ENCODE results near the gene CHST13. TPM values are rescaled to one million over a fixed set of nuclear protein-coding genes. Genes with fewer than 3 reads are reported as not detected.

Gene CHST13
- total and polyA plus RNA-seq, 4 donors: 0.33 to 0.55 TPM; not detected in 2

DNA sequence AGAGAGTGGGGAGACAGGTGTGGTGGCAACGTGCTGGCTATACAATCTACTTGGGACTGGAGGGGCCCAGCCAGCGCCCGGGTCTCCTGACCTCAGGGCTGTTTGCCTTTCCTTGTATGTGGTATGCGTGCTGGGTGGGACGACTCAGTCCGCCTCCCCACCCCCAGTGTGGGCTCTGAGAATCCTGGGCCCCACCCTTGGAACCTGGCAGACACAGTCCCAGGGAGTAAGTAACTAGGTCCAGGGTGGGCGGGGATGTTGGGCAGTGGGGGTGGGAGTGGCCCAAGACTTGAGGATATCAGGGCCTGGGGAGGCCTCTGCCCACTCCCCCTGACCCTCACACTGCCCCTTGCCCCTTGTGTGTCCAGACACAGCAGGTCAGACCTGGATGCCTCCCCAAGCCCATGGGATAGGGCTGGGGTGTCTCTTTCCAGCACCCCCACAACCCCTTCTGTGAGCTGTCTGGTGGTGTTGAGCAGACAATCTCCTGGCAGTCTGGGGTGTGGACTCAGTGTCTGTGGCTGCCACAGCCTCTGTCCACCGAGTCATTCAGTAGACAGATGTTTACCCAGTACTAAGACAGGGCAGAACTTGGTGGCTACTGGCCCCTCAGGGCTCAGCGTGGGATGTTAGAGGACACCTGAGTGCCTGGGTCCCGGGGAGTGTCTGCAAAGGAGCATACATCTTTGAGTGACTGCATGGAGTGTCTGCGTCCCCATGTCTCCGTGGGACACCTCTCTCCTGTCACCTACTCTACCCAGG is 1.3 kb downstream of the CHST13 start:
- ATAC-seq (ENCODE audit: low FRiP score): no peak
- H3K9me3 ChIP-seq (ENCODE audit: control insufficient read depth, low read length): no peaks in the 10 kb centered on the region
- no peak overlapping the region for H3K27ac ChIP-seq (ENCODE audit: low read depth in 1 of 2, low read length in 2 of 2)
- 85 to 89% methylated on average over 12 of the region's 12 CpGs for WGBS, 2 donors
- peak; percentile 44 to 68 for DNase-seq
- no peaks in the 10 kb centered on the region for H3K36me3 ChIP-seq (ENCODE audit: control insufficient read depth in 1 of 2, insufficient read depth in 2 of 2, low read length in 1 of 2)
- no peaks in the 10 kb centered on the region for H3K4me1 ChIP-seq (ENCODE audit: control insufficient read depth in 1 of 2, insufficient read depth in 2 of 2, low read length in 2 of 2)
- H3K4me3 ChIP-seq (ENCODE audit: low read length in 2 of 2): no peak overlapping the region
- intact Hi-C loops (cut with DNase I): loop anchor here in 1 of 2 donors (10.0 kb wide), 1 partner anchor 1020 kb away; no protein-coding TSS in a partner anchor
- H3K27me3 ChIP-seq (ENCODE audit: control insufficient read depth in 1 of 2, insufficient read depth in 2 of 2, low read length in 1 of 2): no peaks in the 10 kb centered on the region

DNA sequence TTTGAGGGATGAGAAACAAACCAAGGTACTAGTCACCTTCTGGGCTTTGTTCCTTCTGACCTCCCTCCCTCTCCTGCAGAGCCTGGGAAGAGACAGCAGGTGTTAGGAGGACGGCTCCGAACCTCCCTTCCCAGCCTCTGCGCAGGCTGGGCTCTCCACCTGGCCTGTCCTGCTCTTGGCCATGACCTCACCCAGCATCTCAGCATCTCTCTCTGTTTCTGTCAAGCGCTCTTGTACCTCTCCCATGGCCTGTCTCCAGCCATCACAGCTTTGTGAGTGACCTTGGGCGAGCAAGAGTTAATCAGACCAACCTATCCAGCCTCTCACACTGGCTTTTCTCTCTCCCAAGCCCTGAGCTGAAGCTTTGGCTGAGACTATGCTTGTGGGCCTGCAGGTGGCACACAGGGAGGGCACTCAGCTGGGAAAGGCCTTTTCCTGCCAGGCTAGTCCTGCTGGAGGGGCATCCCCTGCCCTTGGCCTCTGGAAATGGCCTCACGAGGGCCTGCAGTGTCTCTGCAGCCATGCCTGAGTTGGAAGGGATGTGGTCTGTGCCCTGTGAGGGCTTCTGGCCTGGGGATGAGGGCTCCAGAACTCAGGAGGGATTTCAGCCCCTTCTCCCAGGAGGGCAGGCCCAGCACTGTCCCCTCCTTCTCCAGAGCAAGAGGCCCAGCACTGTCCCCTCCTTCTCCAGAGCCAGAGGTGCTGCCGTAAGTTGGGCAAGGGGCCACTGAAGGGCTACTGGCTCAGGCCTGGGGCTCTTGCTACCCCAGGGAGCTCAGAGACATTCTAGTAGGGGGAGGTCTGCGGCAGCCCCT is 2.1 kb downstream of the CHST13 start:
- no peaks in the 10 kb centered on the region for H3K9me3 ChIP-seq (ENCODE audit: control insufficient read depth, low read length)
- H3K36me3 ChIP-seq (ENCODE audit: control insufficient read depth in 1 of 2, insufficient read depth in 2 of 2, low read length in 1 of 2): no peaks in the 10 kb centered on the region
- intact Hi-C loops (cut with DNase I): loop anchor here in 1 of 2 donors (10.0 kb wide), 1 partner anchor 1019 kb away; no protein-coding TSS in a partner anchor
- H3K4me3 ChIP-seq (ENCODE audit: low read length in 2 of 2): no peak overlapping the region
- DNase-seq (peak; percentile 38 to 46), ATAC-seq (ENCODE audit: low FRiP score) (no peak)
- 91% methylated on average over 6 to 8 of the region's 8 CpGs for WGBS, 2 donors
- no peaks in the 10 kb centered on the region for H3K27me3 ChIP-seq (ENCODE audit: control insufficient read depth in 1 of 2, insufficient read depth in 2 of 2, low read length in 1 of 2)
- no peaks in the 10 kb centered on the region for H3K4me1 ChIP-seq (ENCODE audit: control insufficient read depth in 1 of 2, insufficient read depth in 2 of 2, low read length in 2 of 2)
- H3K27ac ChIP-seq (ENCODE audit: low read depth in 1 of 2, low read length in 2 of 2): no peak overlapping the region

DNA sequence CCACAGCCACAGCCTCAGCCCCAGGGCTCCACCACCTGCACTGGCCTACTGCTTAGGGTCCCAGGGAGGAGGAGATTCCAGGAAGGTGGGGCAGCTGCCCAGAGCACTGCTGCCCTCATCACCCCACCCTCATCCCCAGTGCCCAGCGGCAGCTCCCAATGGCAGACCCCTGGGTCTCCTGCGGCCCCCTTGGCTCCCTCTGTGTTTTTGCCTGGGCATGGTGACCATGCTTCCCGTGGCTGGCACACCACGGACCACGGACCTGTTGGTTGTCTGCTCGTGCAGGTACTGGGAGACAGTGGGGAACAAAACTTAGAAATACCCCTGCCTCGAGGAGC is 2.7 kb downstream of the CHST13 start:
- peak; percentile 17 to 57 for DNase-seq
- intact Hi-C loops (cut with DNase I): loop anchor here in 1 of 2 donors (10.0 kb wide), 1 partner anchor 1018 kb away; no protein-coding TSS in a partner anchor
- Histone ChIP-seq H3K27me3 (ENCODE audit: control insufficient read depth in 1 of 2, insufficient read depth in 2 of 2, low read length in 1 of 2) (no peaks in the 10 kb centered on the region), H3K27ac (ENCODE audit: low read depth in 1 of 2, low read length in 2 of 2) (no peak overlapping the region), H3K4me3 (ENCODE audit: low read length in 2 of 2) (no peak overlapping the region), H3K9me3 (ENCODE audit: control insufficient read depth, low read length) (no peaks in the 10 kb centered on the region), H3K4me1 (ENCODE audit: control insufficient read depth in 1 of 2, insufficient read depth in 2 of 2, low read length in 2 of 2) (no peaks in the 10 kb centered on the region), H3K36me3 (ENCODE audit: control insufficient read depth in 1 of 2, insufficient read depth in 2 of 2, low read length in 1 of 2) (no peaks in the 10 kb centered on the region)
- 94 to 97% methylated on average over 7 of the region's 7 CpGs for WGBS, 2 donors
- ATAC-seq (ENCODE audit: low FRiP score): no peak

DNA sequence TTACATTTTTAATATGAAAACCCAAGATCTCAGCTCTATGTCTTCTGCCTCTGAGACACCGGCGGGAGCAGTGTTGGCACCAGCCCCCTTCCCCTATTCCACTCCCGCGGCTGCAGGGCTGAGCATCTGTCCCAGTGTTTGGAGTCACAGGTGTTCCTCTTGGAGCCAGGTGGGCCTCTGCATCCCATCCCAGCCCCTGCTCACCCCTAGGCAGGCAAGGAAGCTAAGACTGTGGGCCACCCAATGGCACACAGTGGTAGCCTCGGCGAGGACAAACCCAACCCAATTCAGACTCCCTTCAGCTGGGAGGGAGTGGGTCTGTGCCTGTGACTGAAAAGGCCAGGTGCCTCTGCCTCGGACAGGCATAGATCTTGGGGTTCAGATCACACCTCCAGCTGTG is 3.1 kb downstream of the CHST13 start:
- intact Hi-C loops (cut with DNase I): loop anchor here in 1 of 2 donors (10.0 kb wide), 1 partner anchor 1018 kb away; no protein-coding TSS in a partner anchor
- DNase-seq (peak in 1 of 2 donors; percentile 29), ATAC-seq (ENCODE audit: low FRiP score) (no peak)
- Histone ChIP-seq H3K36me3 (ENCODE audit: control insufficient read depth in 1 of 2, insufficient read depth in 2 of 2, low read length in 1 of 2) (no peaks in the 10 kb centered on the region), H3K9me3 (ENCODE audit: control insufficient read depth, low read length) (no peaks in the 10 kb centered on the region), H3K4me3 (ENCODE audit: low read length in 2 of 2) (no peak overlapping the region), H3K27ac (ENCODE audit: low read depth in 1 of 2, low read length in 2 of 2) (no peak overlapping the region), H3K4me1 (ENCODE audit: control insufficient read depth in 1 of 2, insufficient read depth in 2 of 2, low read length in 2 of 2) (no peaks in the 10 kb centered on the region), H3K27me3 (ENCODE audit: control insufficient read depth in 1 of 2, insufficient read depth in 2 of 2, low read length in 1 of 2) (no peaks in the 10 kb centered on the region)
- 88 to 99% methylated on average over 7 of the region's 7 CpGs for WGBS, 2 donors

DNA sequence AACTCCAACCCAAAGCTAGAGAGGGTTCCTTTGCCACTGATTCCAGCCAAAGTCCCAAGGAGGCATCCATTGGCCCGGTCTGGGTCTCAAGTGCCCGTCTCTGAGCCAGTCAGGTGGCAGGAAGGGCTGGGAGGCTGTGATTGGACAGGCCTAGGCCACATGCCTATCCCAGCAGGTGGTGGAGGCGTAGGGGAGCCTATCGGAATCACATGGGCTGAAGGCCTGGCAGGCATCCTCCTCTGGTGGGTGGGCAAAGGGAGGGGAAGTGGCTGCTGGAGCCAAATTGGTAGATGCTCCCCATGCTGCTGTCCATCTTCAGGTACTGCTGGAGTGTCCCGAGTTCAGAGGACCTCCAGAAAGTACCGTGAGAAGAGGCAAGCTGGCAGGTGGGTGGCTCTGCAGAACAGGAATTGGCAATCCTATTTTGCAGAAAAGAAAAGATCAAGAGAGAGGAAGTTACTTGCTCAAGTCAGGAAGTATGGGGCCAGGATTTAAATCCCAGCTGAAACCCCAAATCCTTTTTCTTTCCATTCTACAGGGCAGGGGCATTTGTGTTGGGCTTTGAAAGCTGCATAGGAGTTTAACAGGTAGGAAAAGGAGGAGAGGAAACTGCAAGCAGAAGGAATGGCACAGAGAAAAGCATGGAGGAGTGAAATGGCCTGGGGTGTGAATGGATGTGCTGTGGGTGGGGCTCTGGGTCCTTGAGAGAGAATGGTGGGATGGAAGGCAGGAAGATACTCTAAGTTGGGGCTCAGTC is 3.7 kb downstream of the CHST13 start:
- no peak for ATAC-seq (ENCODE audit: low FRiP score)
- Histone ChIP-seq H3K27me3 (ENCODE audit: control insufficient read depth in 1 of 2, insufficient read depth in 2 of 2, low read length in 1 of 2) (no peaks in the 10 kb centered on the region), H3K36me3 (ENCODE audit: control insufficient read depth in 1 of 2, insufficient read depth in 2 of 2, low read length in 1 of 2) (no peaks in the 10 kb centered on the region), H3K4me3 (ENCODE audit: low read length in 2 of 2) (no peak overlapping the region), H3K27ac (ENCODE audit: low read depth in 1 of 2, low read length in 2 of 2) (no peak overlapping the region), H3K4me1 (ENCODE audit: control insufficient read depth in 1 of 2, insufficient read depth in 2 of 2, low read length in 2 of 2) (no peaks in the 10 kb centered on the region), H3K9me3 (ENCODE audit: control insufficient read depth, low read length) (no peaks in the 10 kb centered on the region)
- DNase-seq: peak; percentile 44 to 61
- intact Hi-C loops (cut with DNase I): loop anchor here in 1 of 2 donors (10.0 kb wide), 1 partner anchor 1017 kb away; no protein-coding TSS in a partner anchor
- 87 to 93% methylated on average over 6 of the region's 6 CpGs for WGBS, 2 donors

DNA sequence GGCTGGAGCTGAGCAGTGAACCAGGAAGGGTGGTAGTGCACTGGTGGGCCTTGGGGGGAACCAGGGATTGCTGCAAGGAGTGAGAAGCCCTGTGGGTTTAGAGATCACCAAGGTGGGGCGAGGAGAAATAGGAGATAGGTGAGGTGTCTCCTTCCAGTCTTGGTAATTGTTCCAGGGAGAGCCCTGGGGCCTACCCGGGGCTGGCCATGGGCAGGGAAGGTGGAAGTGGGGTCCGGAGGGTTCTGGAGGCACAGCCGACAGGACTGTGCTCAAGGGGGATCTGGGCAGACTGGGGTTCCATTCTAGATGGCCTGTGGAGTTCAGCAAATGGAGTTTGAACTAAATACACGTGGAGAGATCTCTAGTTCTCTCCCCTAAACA is 4.5 kb downstream of the CHST13 start:
- no peak for ATAC-seq (ENCODE audit: low FRiP score)
- no peaks in the 10 kb centered on the region for H3K4me1 ChIP-seq (ENCODE audit: control insufficient read depth in 1 of 2, insufficient read depth in 2 of 2, low read length in 2 of 2)
- WGBS, 2 donors: 87 to 93% methylated on average over 5 of the region's 5 CpGs
- intact Hi-C loops (cut with DNase I): loop anchor here in 1 of 2 donors (10.0 kb wide), 1 partner anchor 1016 kb away; no protein-coding TSS in a partner anchor
- no peaks in the 10 kb centered on the region for H3K27me3 ChIP-seq (ENCODE audit: control insufficient read depth in 1 of 2, insufficient read depth in 2 of 2, low read length in 1 of 2)
- no peaks in the 10 kb centered on the region for H3K9me3 ChIP-seq (ENCODE audit: control insufficient read depth, low read length)
- H3K4me3 ChIP-seq (ENCODE audit: low read length in 2 of 2): no peak overlapping the region
- DNase-seq: peak; percentile 38 to 40
- no peaks in the 10 kb centered on the region for H3K36me3 ChIP-seq (ENCODE audit: control insufficient read depth in 1 of 2, insufficient read depth in 2 of 2, low read length in 1 of 2)
- H3K27ac ChIP-seq (ENCODE audit: low read depth in 1 of 2, low read length in 2 of 2): no peak overlapping the region

DNA sequence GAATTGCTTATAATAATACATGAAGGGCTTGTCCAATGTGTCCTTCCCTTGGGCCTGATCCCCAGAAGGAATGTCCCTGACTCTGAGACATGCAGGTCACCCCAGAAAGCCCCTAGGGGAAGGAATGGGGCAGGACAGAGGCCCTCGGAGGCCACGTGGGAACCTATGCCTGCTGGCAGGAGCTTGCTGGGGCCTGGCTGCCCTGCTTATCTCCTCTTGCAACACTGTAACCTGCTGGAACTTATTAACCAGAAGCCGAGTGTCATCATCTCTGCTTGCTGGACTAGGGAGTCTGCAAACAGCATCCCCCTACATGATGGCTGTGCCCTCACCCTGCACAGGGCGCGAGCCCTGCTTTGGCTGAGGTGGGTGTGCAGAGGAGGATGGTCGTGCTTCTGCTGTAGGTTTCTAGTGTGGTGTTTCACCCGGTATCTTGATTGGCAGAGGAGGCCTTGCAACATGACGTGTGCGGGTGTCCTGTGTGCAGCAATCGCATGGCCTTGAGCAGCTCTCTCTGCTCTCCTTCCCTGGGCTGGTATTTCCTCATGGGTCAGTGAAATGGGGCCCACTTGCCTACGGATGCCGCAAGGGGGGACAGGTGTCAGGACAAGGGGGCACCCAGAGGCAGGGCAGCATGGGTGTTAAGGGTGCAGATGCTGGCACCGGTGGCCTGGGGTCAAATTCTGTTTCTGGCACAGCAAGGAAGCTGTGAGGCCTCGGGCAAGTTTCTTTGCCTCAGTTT is 5.0 kb downstream of the CHST13 start:
- Histone ChIP-seq H3K36me3 (ENCODE audit: control insufficient read depth in 1 of 2, insufficient read depth in 2 of 2, low read length in 1 of 2) (no peaks in the 10 kb centered on the region), H3K9me3 (ENCODE audit: control insufficient read depth, low read length) (no peaks in the 10 kb centered on the region), H3K27me3 (ENCODE audit: control insufficient read depth in 1 of 2, insufficient read depth in 2 of 2, low read length in 1 of 2) (no peaks in the 10 kb centered on the region), H3K27ac (ENCODE audit: low read depth in 1 of 2, low read length in 2 of 2) (no peak overlapping the region), H3K4me3 (ENCODE audit: low read length in 2 of 2) (no peak overlapping the region), H3K4me1 (ENCODE audit: control insufficient read depth in 1 of 2, insufficient read depth in 2 of 2, low read length in 2 of 2) (no peaks in the 10 kb centered on the region)
- peak; percentile 26 to 57 for DNase-seq
- no peak for ATAC-seq (ENCODE audit: low FRiP score)
- WGBS, 2 donors: 86 to 88% methylated on average over 14 of the region's 14 CpGs
- intact Hi-C loops (cut with DNase I): loop anchor here in 1 of 2 donors (10.0 kb wide), 1 partner anchor 1016 kb away; no protein-coding TSS in a partner anchor
